Panc1 (cell line): ENCODE results near the gene EEF1E1. TPM values are rescaled to one million over a fixed set of nuclear protein-coding genes. Genes with fewer than 3 reads are reported as not detected.

ENCODE experiments used
- ATAC-seq: fragments of 200-7000 bp; cut with Tn5 transposase; 2 replicates; pipeline ENCODE4 v1.9.1; 2020; ENCODE audit warnings: mild to moderate bottlenecking, moderate library complexity
- BruUV-seq: library from RNA; stranded (reverse); fragments of 400-500 nt; replicated peaks from 2 replicates; lab custom pipeline; 2021; lab: Mats Ljungman, UMichigan
- CTCF ChIA-PET: fragments of 300-600 bp; sonication (Branson Sonifier 250); formaldehyde crosslinking; loops from one replicate; lab custom pipeline; 2022; ENCODE audit warnings: antibody characterized with exemption; lab: Charles Lee
- POLR2A ChIA-PET: fragments of 300-600 bp; sonication (Branson Sonifier 250); formaldehyde crosslinking; loops from one replicate; lab custom pipeline; 2022; ENCODE audit warnings: antibody characterized with exemption; lab: Charles Lee
- DNase-seq: peaks from one replicate; pipeline ENCODE4 v3.0.0-alpha.2; 2010; ENCODE audit warnings: low read depth, low spot score
- H3K27ac ChIP-seq: 2 replicates; pipeline ENCODE4 v1.5.1; 2011; ENCODE audit warnings: mild to moderate bottlenecking, low read length, inconsistent platforms
- H3K27me3 ChIP-seq: fragments of 200-500 bp; sonication (Bioruptor generic); 2 replicates; pipeline ENCODE4 v1.6.0; 2014; ENCODE audit warnings: low read length, inconsistent platforms; ENCODE audit not compliant: control insufficient read depth, insufficient read depth
- H3K36me3 ChIP-seq: fragments of 200-500 bp; sonication (Bioruptor generic); 2 replicates; pipeline ENCODE4 v1.5.1; 2014; ENCODE audit warnings: inconsistent platforms, mild to moderate bottlenecking, low read length, moderate library complexity; ENCODE audit not compliant: control insufficient read depth, insufficient read depth
- H3K4me1 ChIP-seq: 2 replicates; pipeline ENCODE4 v1.5.1; 2011; ENCODE audit warnings: inconsistent platforms, mild to moderate bottlenecking, low read length, moderate library complexity; ENCODE audit not compliant: control insufficient read depth, insufficient read depth
- H3K4me3 ChIP-seq, 2 experiments: 2 replicates each; pipeline ENCODE4 v1.5.1; 2011 to 2012; ENCODE audit warnings: low read depth in 2 of 2, low read length in 2 of 2, mild to moderate bottlenecking in 2 of 2, inconsistent platforms in 1 of 2, moderate library complexity in 1 of 2
- H3K9me3 ChIP-seq: fragments of 200-500 bp; sonication (Bioruptor generic); 2 replicates; pipeline ENCODE4 v1.5.1; 2014; ENCODE audit warnings: low read depth, mild to moderate bottlenecking, inconsistent platforms, low read length, moderate library complexity; ENCODE audit not compliant: control insufficient read depth, insufficient read depth
- CTCF ChIP-seq: fragments of 450-650 bp; IDR thresholded peaks from 2 replicates; pipeline ENCODE4 v1.5.1; 2017; ENCODE audit warnings: mild to moderate bottlenecking
- POLR2AphosphoS5 ChIP-seq: IDR thresholded peaks from 2 replicates; pipeline ENCODE4 v1.6.1; 2012; ENCODE audit warnings: mild to moderate bottlenecking, low read depth, low read length, moderate library complexity
- REST ChIP-seq, 2 experiments: IDR thresholded peaks; 2 replicates each; pipeline ENCODE4 v1.6.1; 2011 to 2012; ENCODE audit warnings: low read depth in 2 of 2, control low read depth in 1 of 2, low read length in 1 of 2, mild to moderate bottlenecking in 1 of 2, moderate library complexity in 1 of 2; ENCODE audit not compliant: insufficient read depth in 1 of 2
- SIN3A ChIP-seq: IDR thresholded peaks from 2 replicates; pipeline ENCODE4 v1.6.1; 2012; ENCODE audit warnings: low read depth, mild to moderate bottlenecking, low read length, moderate library complexity, borderline replicate concordance; ENCODE audit not compliant: insufficient read depth
- TCF7L2 ChIP-seq: IDR thresholded peaks from 2 replicates; pipeline ENCODE4 v1.6.1; 2011; ENCODE audit warnings: mild to moderate bottlenecking, low read depth, low read length, inconsistent platforms
- in situ Hi-C: cut with HindIII; loops from 2 replicates; pipeline ENCODE4 v1.10.0; 2016; ENCODE audit warnings: low sequenced_read_pairs, low pct_unique_long_range_greater_than_20kb
- intact Hi-C: fragments of 100-400 bp; cut with micrococcal nuclease; formaldehyde crosslinking; loops from one replicate; pipeline ENCODE4 v1.10.0; 2022; ENCODE audit not compliant: unreplicated experiment
- total RNA-seq: library from RNA; stranded (reverse); gene quantifications from one replicate; pipeline ENCODE4 v1.2.1, GENCODE V29; 2021; ENCODE audit not compliant: unreplicated experiment

The EEF1E1 gene
- total RNA-seq, 1 experiment from 2014 or later, result 59.5 TPM

- no TSS peak for BruUV-seq
- Histone ChIP-seq H3K27ac (no peak overlapping the region; the same call in 1 of the 2 replicates), H3K9me3 (no peaks in the 10 kb centered on the region), H3K27me3 (no peaks in the 10 kb centered on the region), H3K36me3 (peaks cover 21% of the 10 kb centered on the region; the same call in 1 of the 2 replicates), H3K4me3 (no peak overlapping the region), H3K4me1 (peaks cover 31% of the 10 kb centered on the region)
- CTCF ChIA-PET, result no interaction called here
- POLR2A ChIA-PET, result no interaction called here
- no peak for ATAC-seq
- DNase-seq, result no peak
- TF ChIP-seq TCF7L2, result no peak
- TF ChIP-seq CTCF, result no peak
- no peak for TF ChIP-seq POLR2AphosphoS5
- TF ChIP-seq SIN3A, result no peak
- no peak for TF ChIP-seq REST (IDR thresholded peaks at IDR 0.05; ENCODE audit: insufficient read depth in 1 of 2, low read depth in 2 of 2, low read length in 1 of 2)
- in situ Hi-C loops (no loop called here), intact Hi-C loops (no loop called here)
Measured at GRCh38 chr6:8088886-8089285, 13.5 kb downstream of the EEF1E1 start.

GRCh38 chr6:8087870-8088754 is 14.2 kb downstream of the EEF1E1 start:
- intact Hi-C loops, result no loop called here
- H3K9me3 ChIP-seq, result no peaks in the 10 kb centered on the region
- in situ Hi-C loops, result no loop called here
- DNase-seq, result no peak
- TF ChIP-seq CTCF (no peak), REST (IDR thresholded peaks at IDR 0.05; ENCODE audit: insufficient read depth in 1 of 2, low read depth in 2 of 2, low read length in 1 of 2) (no peak), POLR2AphosphoS5 (no peak)
- POLR2A ChIA-PET, result no interaction called here
- H3K36me3 ChIP-seq, result peaks cover 21% of the 10 kb centered on the region; the same call in 1 of the 2 replicates
- no TSS peak for BruUV-seq
- H3K27me3 ChIP-seq, result no peaks in the 10 kb centered on the region
- H3K27ac ChIP-seq, result no peak overlapping the region
- CTCF ChIA-PET, result no interaction called here
- ATAC-seq, result no peak
- no peak overlapping the region for H3K4me3 ChIP-seq
- H3K4me1 ChIP-seq, result peaks cover 39% of the 10 kb centered on the region
